HG03175 (cell line): ENCODE measurements around the gene CRY2.

Experiments
- ATAC-seq: cut with Tn5 transposase; IDR thresholded peaks from one replicate; pipeline ENCODE4 v1.9.1; 2021; ENCODE audit warnings: mild to moderate bottlenecking, moderate library complexity; ENCODE audit not compliant: unreplicated experiment

Gene CRY2

DNA sequence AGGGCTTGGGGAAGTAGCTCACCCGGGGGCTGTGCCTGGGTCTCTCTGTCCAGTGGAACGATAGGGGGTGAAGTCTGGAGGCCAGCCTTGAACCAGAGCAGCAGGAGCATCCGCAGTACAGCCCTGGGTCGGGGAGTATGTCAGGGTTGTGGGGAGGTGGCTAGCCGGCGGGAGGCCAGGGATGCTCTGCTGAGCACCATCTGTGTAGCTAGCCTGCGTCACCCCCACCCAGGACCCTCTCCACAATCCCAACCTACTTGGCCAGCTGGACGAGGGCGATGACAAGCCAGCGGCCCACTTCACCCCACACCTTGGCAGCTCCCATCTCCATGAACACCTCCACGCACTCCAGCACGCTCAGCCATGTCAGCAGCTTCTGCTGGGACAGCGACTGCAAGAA is 68.2 kb downstream of the CRY2 start:
- ATAC-seq: no peak

DNA sequence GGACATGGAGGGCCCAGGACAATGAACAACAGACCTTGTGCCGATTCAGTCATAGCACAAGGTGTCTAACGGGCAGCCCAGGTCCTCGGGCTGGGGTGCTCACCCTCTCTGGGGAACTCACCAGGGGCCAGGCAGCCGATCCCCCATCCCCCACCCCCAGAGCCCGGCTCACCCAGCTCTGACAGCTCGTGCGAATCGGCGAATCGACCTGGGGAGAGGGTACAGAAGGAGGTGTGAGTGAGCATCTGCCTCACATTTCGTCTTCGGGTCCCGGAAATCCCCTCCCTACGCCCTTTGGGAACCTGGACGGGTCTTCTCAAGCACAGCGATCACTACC is 70.0 kb downstream of the CRY2 start:
- ATAC-seq: peak; percentile 0

DNA sequence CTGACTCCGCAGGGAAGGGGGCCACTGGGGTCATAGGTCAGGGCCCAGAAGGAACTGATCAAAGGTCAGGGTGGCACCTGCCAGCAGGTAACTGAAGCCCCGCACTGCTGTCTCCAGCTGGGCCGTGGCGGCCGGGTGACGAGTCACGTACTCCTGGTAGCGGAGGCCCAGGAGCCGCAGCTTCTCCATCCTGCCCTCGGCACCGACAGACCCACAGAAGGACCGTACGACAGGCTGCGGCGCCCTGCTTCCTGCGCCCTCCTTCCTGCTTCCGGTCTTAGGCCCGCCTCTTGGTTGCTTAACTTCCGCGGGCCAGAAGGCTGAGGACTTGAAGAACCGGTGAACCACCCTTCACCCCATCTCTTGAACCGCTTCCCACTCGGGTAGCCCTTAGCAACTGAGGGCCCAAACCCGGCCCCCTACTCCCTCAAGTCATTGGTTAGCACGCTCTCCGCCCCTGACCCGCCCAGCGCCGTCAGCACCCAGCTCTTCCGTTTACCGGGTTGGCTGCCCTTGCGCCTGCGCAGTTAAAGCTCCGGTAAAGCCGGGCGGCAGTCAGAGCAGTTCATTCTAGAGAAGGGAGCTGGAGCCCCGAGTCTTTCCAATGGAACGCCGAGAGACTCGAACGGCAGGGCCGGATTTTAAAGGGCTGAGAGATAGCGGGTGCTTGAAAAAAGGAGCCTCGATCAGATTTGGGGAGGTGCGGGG is 70.5 kb downstream of the CRY2 start, which contains the start of gene PEX16:
TSS of gene PEX16 (minus strand) at position 255 of the 708 bp plus-strand sequence. CDS start at position 189, 66 bp downstream.
- ATAC-seq: peak; percentile 84

DNA sequence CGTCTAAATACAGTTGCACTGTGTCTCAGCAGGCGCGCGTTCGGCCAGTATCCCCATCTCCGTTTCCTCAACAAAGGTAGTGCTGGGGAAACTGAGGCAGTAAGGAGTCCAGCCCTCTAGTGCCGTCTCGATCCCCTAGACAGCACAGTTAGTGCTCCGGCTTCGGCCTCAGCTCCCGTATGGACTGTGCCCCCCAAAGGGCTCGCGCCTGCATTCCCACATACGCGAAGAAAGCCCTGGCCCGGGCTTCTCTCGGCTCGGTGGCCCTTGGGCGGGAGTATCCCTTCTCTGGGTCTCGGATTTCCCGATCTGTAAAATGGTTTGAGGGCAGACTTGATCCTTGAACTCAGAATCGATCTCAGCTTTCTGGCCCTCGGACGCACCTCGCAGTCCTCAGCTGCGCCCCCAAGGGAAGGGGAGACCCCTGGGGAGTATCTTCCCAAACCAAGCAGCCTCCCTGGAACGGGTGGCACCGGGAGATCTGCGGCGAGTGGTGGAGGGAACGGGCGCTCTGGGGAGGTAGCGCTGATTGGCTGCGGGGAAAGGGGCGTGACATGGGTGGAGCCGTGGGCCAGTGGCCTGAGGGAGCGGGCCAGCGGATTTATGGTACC is 71.2 kb downstream of the CRY2 start:
- ATAC-seq: peak; percentile 32

DNA sequence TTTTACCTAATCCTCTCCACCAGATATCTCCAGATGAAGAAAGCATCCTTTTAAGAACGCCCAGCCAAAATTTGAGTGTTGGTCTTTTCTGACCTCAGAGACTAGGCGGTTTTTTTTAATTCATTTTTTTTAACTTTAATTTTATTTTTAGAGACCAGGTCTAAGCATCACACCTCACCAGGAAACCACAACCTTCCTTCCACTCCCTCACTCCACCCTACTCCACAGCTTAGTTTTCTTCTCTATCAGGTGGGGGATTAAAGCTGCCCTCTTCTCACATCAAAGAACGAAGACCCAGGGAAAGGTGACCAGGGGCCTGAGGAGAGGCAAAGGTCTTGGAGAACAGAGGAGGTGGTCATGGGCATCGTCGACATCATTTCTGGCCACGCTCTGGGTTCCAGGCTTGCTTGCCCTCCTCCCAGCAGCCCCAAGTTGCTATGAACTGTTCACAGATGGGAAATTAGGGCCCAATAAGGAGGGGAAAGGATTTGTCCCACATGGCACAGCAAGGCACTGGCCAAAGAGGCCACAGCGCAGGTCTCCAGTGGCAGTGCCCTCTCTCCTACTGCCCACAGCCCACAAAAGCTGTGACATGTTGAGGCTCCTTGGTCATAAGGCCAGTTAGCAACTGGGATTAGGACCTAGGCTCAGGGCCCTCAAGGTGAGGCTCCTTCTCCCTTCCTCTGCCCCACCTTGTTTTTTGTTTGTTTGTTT is 71.8 kb downstream of the CRY2 start:
- no peak for ATAC-seq

DNA sequence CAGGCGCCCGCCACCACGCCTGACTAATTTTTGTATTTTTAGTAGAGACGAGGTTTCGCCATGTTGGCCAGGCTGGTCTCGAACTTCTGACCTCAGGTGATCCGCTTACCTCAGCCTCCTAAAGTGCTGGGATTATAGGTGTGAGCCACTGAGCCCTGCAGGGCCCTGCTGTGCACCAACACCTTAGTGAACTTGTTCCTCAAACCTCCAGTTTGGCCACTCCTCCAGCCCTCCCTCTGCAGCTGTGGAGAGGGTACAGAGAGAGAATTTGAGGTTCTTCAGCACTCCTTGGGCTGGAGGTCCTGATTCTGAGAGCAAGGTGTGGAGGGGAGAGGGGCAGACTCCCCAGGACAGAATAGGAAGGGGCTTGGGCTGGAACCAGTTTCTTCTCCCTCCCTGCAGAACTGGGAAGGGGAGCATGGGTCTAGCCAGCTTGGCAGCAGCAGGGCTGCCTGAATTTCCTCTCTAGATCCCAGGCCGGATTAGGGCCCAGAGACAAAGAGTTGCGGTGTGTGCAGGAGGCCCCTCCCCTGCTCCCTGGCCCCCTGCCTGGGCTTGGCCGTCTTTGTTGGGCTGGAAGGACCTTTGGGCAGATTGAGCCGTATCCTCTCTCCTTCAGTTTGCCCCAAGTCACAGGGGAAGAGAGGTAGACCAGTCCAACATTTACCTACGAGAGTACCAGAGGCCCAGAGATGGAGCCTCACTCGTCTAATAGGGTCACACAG is 72.7 kb downstream of the CRY2 start:
- ATAC-seq: no peak

DNA sequence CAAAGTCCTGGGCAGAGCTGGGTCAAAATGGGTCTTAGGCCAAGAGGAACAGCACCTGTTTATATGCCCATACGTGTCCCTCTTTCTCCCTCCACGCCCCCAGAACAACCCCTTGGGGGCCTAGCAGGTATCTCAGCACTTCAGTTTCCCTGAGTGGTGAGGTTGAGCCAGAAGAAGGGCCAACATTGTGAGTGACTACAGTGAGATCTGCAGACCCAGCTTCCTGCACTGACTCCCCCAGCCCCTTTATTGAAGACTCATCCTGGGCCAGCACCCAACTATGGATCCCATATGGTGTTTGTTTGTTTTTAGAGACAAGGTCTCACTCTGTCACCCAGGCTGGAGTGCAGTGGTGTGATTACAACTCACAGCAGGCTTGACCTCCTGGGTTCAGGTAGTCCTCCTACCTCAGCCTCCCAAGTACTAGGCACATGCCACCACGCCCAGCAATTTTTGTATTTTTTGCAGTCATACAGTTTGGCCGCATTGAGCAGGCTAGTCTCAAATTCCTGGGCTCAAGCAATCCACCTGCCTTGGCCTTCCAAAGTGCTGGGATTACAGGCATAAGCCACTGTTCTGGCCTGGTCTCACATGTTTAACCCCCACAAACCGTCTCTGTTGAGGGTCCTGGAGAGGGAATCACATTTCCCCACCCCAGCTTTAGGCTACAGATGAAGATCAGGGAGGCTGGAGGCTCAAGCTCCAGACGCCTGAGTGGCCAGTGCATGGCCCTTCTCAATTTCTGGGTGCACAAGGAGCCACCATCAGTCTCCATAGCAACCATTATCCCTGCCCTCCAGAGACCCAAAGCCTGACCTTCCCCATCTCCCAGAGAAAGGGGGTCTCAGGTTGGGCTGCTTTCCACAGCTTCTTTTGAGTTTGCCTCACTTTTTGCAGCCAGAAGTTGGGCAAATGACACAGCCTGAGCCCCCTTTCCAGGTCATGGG is 73.5 kb downstream of the CRY2 start:
- no peak for ATAC-seq

DNA sequence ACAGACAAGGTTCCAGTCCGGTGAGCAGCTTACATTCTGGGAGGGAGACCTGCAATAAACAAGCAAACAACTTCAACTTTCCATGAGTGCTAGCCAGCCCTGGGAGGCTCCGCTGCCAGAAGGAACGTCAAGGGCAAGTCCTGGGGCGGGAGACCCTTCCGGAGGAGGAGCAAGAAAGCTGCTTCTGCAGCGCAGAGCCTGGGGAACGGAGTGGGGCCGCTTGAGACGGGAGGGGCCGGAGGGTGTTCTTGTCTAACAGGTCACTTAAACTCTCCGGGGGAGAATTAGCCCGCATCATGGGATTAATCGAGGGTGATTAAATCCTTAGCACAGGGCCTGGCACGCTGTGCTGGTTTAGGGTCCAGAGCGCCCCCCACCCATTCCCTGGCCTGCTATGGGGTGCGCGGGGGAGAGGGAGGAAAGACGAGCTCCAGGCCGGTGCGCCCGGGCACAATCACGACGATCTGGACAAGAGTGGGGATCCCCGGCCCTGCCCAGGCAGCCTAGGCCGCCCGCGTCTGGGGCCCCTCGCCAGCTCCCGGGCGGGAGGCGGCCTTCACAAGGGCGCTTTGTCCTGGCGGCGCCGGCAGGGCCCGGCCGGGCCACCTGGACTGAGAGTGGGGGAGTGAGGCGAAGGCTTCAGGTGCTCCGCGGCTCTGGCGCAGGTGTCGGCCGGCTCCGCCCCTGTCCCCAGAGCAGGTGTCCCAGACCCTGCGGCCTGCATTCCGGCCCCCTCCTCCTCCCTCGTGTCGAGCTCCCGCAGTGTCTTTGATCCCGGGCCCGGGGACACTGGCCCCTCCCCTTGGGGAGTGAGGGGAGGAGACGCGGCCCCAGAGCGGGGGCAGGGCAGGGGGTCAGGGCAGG is 74.5 kb downstream of the CRY2 start:
- ATAC-seq: no peak

DNA sequence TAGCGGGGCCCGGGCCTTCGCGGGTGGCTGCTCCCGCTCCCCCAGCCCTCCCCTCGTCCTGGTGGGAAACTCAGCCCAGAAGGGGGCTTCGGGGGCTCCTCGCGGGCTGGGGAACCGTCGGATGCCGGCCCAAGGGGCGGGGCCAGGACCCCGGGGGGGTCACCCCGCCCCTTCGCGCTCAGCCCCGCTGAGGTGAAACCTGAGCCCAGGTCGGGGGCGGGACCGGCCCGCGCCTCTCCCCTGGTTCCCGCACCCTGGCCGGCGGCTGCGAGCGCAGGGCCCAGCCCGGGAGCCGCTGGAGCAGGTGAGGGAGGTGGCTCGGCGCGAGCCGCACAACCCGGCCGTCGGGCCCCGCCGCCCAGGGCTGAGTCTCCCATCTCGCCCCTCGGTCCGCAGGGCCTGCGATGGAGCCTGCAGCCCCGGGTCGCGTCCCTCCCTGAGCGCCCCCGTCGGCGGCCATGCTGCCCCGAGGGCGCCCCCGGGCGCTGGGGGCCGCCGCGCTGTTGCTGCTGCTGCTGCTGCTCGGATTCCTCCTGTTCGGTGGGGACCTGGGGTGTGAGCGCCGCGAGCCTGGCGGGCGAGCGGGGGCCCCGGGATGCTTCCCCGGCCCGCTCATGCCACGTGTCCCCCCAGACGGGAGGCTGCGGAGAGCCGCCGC is 75.3 kb downstream of the CRY2 start, which contains the start of gene LARGE2:
TSS of gene LARGE2 (plus strand) at position 232 of the 658 bp plus-strand sequence. CDS start at position 459, 227 bp downstream.
- ATAC-seq: no peak

DNA sequence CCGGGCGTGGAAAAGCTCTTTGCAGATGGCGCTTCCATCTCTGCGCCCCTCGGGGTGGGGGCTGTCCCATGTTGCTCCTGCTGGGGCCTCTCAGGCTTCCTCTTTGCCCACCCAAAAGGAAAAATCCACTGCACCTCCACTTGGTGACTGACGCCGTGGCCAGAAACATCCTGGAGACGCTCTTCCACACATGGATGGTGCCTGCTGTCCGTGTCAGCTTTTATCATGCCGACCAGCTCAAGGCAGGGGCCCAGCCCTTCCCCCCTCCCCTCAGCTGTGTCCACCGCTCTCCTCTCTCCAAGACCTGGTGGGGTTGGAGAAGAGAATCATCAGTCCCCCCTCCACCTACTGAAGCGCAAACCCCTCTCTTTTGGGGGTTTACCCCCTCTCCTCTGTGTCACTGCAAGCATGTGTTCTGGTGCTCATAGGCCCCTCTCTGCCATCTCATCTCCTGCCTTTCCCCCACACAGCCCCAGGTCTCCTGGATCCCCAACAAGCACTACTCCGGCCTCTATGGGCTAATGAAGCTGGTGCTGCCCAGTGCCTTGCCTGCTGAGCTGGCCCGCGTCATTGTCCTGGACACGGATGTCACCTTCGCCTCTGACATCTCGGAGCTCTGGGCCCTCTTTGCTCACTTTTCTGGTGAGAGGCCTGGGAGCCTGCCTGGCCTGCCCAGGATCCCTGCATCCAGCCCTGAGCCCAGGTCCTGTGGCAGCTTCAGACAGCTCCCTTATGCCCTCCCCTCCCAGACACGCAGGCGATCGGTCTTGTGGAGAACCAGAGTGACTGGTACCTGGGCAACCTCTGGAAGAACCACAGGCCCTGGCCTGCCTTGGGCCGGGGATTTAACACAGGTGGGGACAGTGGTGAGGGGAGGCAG is 77.0 kb downstream of the CRY2 start:
- ATAC-seq: no peak

DNA sequence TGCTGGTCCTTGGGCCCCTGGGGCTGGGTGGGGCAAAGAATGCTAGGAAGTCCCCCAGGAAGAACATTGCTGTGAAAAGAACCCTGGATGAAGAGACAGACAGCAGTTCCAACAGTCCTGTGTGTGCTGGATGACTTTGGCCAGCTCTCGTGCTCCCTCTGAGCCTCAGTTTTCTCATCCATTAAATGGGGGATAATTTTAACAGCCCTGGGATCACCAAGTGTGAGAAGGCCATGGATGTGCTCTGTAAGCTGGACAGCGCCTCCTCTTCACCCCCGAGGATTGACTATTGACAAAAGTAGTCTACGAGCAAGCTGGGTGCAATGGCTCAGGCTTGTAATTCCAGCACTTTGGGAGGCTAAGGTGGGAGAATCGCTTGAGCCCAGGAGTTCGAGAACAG is 77.7 kb downstream of the CRY2 start:
- ATAC-seq: no peak

DNA sequence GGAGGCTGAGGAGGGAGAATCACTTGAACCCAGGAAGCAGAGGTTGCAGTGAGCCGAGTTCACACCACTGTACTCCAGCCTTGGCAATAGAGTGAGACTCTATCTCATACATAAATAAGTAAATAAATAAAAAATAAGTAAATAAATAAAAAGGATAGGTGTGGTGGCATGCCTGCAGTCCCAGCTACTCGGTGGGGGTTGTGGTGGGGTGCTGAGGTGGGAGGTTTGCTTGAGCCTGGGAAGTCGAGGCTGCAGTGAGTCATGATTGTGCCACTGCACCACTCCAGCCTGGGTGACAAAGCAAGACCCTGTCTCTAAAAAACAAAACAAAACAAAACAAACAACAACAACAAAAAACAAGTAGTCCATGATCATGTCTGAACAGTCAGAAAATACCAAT is 78.3 kb downstream of the CRY2 start:
- no peak for ATAC-seq

DNA sequence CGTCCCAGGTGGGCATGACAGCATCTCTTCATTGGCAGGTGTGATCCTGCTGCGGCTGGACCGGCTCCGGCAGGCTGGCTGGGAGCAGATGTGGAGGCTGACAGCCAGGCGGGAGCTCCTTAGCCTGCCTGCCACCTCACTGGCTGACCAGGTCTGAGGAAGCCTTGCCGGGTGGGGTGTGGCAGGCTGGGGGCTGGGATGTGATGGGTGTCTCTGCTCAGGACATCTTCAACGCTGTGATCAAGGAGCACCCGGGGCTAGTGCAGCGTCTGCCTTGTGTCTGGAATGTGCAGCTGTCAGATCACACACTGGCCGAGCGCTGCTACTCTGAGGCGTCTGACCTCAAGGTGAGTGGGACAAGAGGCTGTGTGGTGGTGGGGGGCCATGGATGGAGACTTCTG is 78.7 kb downstream of the CRY2 start:
- no peak for ATAC-seq

DNA sequence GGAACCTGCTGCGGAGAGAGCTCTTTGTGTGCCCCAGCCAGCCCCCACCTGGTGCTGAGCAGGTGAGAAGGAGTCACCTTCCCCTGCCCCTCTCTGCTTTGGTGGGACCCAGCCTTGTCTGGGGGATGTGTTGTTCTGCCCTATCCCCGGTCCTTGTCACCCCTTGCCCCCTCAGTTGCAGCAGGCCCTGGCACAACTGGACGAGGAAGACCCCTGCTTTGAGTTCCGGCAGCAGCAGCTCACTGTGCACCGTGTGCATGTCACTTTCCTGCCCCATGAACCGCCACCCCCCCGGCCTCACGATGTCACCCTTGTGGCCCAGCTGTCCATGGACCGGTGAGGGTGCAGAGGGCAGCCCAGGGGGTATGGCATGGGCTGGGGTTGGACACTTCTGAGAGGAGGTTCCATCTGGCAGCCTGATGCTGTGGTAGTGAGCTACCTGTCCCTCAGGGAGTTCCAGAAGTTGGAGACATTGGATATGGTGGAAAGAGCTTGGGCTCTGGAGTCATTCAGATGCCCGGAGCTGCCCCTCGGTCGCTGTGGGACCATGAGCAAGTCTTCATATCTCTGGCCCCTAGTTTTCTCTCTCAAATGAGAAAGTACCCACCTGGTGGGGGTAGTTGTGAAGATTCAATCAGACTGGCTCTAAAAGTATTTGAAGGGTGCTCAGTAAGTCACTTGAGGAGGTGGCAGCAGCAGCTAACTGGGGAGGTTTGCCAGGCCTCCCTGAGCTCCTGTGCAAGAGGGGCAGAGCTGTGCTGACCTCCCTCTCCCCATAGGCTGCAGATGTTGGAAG is 79.5 kb downstream of the CRY2 start:
- ATAC-seq: no peak

DNA sequence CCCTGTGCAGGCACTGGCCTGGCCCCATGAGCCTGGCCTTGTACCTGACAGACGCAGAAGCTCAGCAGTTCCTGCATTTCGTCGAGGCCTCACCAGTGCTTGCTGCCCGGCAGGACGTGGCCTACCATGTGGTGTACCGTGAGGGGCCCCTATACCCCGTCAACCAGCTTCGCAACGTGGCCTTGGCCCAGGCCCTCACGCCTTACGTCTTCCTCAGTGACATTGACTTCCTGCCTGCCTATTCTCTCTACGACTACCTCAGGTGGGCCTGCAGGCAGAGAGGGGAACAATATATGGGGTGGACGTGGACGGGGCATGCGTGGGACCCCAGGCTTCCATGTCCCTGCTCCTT is 80.0 kb downstream of the CRY2 start:
- ATAC-seq: no peak

DNA sequence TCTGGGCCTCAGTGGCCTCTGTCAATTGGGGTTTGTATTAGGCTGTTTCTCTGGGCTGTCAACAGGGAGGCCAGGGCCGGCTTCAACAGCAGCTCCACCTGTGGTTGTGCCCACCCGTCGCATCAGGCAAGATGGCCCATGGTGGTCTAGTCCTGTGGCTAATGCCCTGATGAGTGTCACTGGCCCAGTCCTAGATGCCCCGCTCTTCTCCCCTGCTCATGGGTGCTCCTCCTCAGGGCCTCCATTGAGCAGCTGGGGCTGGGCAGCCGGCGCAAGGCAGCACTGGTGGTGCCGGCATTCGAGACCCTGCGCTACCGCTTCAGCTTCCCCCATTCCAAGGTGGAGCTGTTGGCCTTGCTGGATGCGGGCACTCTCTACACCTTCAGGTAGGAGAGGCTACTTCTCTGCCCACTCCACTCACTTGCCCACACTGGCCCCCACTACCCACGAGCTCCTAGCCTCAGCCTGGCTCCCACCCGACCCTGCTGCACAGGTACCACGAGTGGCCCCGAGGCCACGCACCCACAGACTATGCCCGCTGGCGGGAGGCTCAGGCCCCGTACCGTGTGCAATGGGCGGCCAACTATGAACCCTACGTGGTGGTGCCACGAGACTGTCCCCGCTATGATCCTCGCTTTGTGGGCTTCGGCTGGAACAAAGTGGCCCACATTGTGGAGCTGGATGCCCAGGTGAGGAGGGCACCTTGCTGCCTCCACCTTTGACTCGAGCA is 80.6 kb downstream of the CRY2 start:
- no peak for ATAC-seq
